GM12878 (cell line): Measurements from ENCODE around the gene ELAVL1.

ENCODE experiments used
- CEBPB ChIP-seq, 2 experiments: fragments of 150-350 bp in 1 of 2; IDR thresholded peaks; 2 replicates each; pipeline ENCODE4 v1.6.1; 2012 to 2014; ENCODE audit warnings: low read depth in 2 of 2, low read length in 2 of 2, borderline replicate concordance in 1 of 2, inconsistent platforms in 1 of 2
- DPF2 ChIP-seq: fragments of 450-650 bp; IDR thresholded peaks from 2 replicates; pipeline ENCODE4 v1.6.1; 2017; ENCODE audit warnings: mild to moderate bottlenecking
- JUND ChIP-seq: IDR thresholded peaks from 2 replicates; pipeline ENCODE4 v1.6.1; 2012; ENCODE audit warnings: low read depth, mild to moderate bottlenecking, low read length, improper control_type of control experiment, moderate library complexity
- POLR2AphosphoS5 ChIP-seq: IDR thresholded peaks from 2 replicates; pipeline ENCODE4 v1.6.1; 2011; ENCODE audit warnings: mild to moderate bottlenecking, low read length, inconsistent platforms
- TF ChIP-seq, protein P1 (sequence below), 3 experiments: IDR thresholded peaks in 2 of 3; conservative IDR thresholded peaks in 1 of 3; 2 replicates each; pipeline ENCODE4 v1.5.1; 2011; ENCODE audit warnings: low read depth in 3 of 3, low read length in 3 of 3, mild to moderate bottlenecking in 3 of 3, control low read depth in 2 of 3, moderate library complexity in 2 of 3, inconsistent platforms in 1 of 3, mixed read lengths in 1 of 3; ENCODE audit not compliant: control insufficient read depth in 2 of 3, insufficient read depth in 1 of 3; ENCODE audit errors: extremely low read depth in 1 of 3

DNA sequence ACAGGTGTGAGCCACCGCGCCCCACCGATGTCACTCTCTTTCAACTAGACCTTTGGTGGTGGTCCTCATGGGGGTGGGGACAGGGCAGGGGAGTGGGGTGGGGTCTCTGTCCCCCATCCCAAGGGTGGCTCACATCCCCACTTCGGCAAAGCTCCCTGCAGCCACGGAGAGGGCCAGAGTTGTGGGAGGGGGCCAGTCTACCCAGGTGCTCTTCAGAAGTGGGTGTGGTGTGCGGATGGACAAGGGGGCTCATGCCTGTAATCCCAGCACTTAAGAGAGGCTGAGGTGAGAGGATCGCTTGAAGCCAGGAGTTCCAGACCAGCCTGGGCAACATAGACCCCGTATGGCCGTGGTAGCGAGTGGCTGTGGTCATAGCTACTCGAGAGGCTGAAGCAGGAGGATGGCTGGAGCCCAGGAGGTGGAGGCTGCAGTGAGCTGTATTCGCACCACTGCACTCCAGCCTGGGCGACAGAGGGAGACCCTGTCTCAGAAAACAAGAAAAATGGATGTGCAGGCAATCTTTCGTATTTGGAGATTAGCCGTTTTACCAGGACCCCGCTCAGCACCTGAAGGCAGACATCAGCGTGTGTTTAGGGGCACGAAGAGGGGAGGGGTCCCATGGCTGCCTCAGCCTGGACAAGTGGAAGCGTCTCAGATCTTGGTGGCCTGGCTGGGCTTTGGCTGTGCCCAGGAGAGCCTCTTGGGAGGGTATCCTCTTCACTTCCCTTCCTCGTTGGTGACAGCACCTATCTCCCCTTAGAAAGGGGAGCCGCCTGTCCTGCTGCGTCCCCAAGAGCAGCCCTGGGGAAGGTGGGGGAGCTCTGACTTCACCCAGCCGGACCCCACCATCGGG lies 90.0 kb downstream of the ELAVL1 start:
- TF ChIP-seq JUND: no peak
- TF ChIP-seq CEBPB (IDR thresholded peaks at IDR 0.05; ENCODE audit: borderline replicate concordance in 1 of 2, low read depth in 2 of 2, low read length in 2 of 2): no peak
- no peak for TF ChIP-seq POLR2AphosphoS5
- TF ChIP-seq DPF2: no peak
- TF ChIP-seq, protein P1, sequence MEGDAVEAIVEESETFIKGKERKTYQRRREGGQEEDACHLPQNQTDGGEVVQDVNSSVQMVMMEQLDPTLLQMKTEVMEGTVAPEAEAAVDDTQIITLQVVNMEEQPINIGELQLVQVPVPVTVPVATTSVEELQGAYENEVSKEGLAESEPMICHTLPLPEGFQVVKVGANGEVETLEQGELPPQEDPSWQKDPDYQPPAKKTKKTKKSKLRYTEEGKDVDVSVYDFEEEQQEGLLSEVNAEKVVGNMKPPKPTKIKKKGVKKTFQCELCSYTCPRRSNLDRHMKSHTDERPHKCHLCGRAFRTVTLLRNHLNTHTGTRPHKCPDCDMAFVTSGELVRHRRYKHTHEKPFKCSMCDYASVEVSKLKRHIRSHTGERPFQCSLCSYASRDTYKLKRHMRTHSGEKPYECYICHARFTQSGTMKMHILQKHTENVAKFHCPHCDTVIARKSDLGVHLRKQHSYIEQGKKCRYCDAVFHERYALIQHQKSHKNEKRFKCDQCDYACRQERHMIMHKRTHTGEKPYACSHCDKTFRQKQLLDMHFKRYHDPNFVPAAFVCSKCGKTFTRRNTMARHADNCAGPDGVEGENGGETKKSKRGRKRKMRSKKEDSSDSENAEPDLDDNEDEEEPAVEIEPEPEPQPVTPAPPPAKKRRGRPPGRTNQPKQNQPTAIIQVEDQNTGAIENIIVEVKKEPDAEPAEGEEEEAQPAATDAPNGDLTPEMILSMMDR (IDR thresholded peaks at IDR 0.05 in 2 of 3, conservative IDR thresholded peaks at IDR 0.05 in 1 of 3; ENCODE audit: control insufficient read depth in 2 of 3, extremely low read depth in 1 of 3, insufficient read depth in 1 of 3, low read depth in 3 of 3, low read length in 3 of 3): no peak
